ENCODE measurements around the gene BAG1. TPM values are rescaled to one million over a fixed set of nuclear protein-coding genes. Genes with fewer than 3 reads are reported as not detected.

BAG1 gene
- total RNA-seq, 1 donor from 2014 or later, result 39.7 TPM

- no peak for DNase-seq
Measured at GRCh38 chr9:33273266-33273971, 8.9 kb upstream of the BAG1 start.

GRCh38 chr9:33272061-33272460, 7.6 kb upstream of the BAG1 start:
- DNase-seq, result no peak

GRCh38 chr9:33270146-33270545, 5.6 kb upstream of the BAG1 start:
- no peak for DNase-seq

- no peak for DNase-seq
Measured at GRCh38 chr9:33267151-33267767, 2.8 kb upstream of the BAG1 start.

- peak; percentile 17 for DNase-seq
Measured at GRCh38 chr9:33265211-33265865, 830 bp upstream of the BAG1 start.

GRCh38 chr9:33264003-33264472, 470 bp downstream of the BAG1 start:
- no peak for DNase-seq

GRCh38 chr9:33263131-33264002, 1.1 kb downstream of the BAG1 start:
- peak; percentile 74 for DNase-seq

GRCh38 chr9:33260372-33260771, 4.1 kb downstream of the BAG1 start:
- no peak for DNase-seq

DNA sequence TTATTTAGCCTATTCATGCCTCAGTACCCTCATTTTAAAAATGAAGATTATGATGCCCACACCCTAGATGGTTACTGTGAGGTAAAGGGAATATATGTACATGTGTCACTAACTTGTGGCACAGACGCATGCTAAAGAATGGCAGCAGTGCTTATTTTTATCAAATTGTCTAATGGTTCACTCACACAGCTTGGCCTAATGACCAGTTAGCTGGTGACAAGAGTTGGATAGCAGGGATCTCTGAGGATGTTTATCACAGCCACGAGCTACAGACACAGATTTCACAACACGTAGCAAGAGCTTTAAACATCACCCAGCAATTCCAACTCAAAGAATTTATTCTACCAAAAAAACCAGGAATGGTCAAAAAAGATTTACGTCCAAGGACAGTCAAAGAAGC, 7.2 kb downstream of the BAG1 start:
- no peak for DNase-seq

GRCh38 chr9:33256236-33256635, 8.3 kb downstream of the BAG1 start:
- no peak for DNase-seq

DNA sequence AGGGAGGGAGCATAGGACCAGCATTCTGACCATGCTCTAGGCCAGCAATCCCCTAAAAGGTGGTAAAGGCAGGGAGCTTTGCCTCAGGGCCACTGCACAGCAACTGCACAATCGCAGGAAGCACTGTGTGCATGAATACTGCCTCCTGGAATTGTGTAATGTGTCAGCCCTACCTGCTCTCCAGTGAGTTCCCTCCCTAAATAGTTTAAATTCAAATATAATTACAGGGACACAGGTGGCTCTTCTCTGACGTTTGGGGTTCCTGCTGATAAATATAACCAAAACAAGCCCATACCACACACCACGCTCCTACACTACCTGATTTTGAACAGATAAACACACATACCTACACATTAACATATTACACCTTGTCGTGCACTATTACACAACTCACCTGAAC, 9.0 kb downstream of the BAG1 start:
- DNase-seq, result no peak

GRCh38 chr9:33255014-33255413, 9.5 kb downstream of the BAG1 start:
- no peak for DNase-seq

DNA sequence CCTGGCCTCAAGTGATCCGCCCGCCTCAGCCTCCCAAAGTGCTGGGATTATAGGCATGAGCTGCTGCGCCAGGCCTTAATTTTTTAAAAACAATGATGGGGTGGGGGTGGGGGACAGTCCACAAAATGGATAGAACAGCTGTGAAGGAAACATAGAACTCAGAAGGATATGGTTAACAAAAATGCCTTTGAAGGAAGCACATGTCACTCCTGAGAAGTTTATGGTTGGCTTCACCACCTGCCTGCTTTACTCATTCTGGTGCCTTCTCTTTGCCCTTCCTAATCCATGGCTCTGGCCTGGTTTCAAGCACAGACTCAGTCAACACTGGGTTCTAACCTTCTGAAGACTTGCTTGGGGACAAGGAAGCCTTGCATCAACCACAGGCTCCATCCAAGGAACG, 10.3 kb downstream of the BAG1 start:
- DNase-seq, result no peak

DNA sequence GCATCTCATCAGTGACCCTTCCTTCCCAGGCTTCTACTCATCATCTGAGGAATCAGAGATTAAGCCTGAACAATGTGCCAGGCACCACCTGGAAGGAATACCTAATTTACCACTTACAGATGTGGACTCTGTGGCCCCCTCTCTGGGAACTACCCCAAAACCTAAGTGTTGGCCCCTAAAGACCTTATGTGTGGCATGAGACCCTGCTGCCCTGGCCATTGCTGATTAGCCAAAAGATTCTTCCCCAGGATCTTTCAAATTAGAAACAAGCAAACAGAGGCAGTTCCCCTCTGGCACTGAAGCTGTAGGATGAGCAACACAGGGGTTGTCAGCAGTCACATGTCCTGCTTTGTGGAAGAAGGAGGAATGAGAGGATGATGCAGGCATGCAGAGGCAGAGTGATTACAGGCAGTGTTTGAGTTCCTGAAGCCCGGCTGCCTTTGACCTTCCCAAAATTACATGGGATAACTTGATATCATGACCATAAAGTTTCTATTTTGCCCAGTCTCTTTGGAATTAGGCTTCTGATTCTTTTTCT, 14.0 kb downstream of the BAG1 start:
- no peak for DNase-seq

- DNase-seq, result no peak
Measured at GRCh38 chr9:33249983-33250382, 14.5 kb downstream of the BAG1 start.

- no peak for DNase-seq
Measured at GRCh38 chr9:33249087-33249658, 15.3 kb downstream of the BAG1 start.

DNA sequence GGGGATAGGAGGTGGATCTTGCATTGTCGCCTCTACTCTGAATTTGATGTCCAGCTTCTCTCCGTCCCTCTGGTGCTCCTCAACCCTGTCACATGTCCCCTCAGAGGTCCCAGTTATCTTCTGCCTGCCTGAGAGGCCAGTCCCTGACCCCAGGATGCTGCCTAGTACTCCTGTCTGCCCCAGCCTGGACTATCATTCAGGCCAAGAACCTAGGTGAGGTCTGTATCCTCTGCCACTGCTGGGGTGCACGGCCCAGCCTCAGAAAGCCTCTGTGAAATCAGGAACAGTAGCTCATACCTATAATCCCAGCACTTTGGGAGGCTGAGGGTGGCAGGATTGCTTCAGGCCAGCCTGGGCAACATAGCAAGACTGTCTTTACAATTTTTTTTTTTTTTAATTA, 15.9 kb downstream of the BAG1 start:
- DNase-seq, result no peak

DNA sequence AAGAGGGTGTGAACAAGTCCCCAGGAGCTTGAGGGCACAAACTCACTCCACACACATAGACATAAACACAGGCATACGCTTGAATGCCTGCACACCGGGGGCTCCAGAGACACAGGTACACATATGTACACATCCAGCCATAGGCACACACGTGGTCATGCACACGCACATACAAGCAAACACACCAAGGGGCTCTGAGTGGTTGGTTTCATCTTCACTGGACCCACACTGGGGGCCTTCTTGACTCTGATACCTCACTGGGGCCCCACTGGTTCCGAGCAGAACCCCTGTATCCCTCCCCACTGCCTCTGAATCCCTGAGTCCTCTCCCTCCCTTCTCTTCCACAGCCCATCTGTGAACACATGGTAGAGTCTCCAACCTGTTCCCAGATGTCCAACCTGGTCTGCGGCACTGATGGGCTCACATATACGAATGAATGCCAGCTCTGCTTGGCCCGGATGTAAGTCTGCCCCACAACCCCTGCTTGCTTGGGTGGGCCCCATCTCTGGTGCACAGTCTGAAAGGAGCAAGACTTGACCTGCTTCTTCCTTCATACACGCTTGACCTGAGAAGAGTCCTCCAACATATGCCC, 18.1 kb downstream of the BAG1 start:
- DNase-seq, result no peak

GRCh38 chr9:33245341-33245740, 19.2 kb downstream of the BAG1 start:
- no peak for DNase-seq

DNA sequence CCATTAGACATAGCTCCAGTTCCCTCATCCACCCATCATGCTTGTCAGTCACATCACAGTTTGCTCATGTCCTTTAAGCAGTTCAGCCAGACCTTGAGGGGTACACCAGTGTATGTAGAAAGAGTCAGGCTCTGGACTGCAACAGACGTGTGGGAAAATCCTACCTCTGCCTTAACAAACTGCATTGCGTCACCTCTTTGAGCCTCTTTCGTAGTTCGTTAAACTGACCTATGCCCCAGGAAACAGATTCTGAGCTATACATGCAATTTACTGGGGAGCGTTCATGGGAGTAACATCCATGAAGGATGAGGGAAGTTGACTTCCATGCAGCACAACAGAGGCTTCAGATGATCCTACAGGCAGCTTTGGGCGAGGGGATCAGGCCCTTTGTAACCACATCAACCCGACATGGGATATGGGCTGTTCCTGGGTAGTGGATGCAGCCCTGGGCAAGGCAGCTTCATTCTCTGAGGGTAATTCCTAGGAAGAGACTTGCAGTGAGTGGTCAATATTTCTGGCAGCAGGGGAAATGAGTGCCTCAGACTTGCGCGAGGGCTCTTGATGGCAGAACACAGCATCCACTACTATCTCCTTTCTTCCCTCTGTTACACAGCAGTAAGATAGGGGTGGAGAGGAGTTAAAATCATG, 20.2 kb downstream of the BAG1 start:
- DNase-seq, result no peak

DNA sequence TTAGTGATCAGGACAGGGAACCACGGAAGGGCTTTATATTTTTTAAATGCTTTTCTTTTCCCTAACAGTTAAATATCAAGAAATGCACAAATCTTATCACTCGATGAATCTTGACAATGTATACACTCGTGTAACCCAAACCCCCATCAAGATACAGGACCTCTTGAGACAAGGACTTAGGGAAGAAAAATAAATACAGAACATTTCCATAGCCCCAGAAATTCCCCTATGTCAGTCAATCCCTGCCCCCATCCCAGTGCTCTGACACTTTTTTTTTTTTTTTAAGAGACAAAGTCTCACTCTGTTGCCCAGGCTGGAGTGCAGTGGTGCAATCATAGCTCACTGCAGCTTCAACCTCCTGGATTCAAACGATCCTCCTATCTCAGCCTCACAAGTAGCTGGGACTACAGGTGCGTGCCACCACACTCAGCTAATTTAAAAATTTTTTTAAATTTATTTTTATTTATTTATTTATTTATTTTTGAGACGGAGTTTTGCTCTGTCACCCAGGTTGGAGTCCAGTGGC, 21.8 kb downstream of the BAG1 start:
- no peak for DNase-seq
